ENCODE data around the gene AKAP12. TPM values are rescaled to one million over a fixed set of nuclear protein-coding genes. Genes with fewer than 3 reads are reported as not detected.
"Not testable (repeated sequence)": the region's sequence is repeated elsewhere in the genome, so short reads cannot be mapped to it uniquely, and the experiment has no call there.

AKAP12 gene
- total RNA-seq, 1 donor from 2014 or later = 88.1 TPM

GRCh38 chr6:151379933-151380847 lies 140.4 kb downstream of the AKAP12 start:
- no peaks in the 10 kb centered on the region for H3K27me3 ChIP-seq
- H3K4me1 ChIP-seq = peaks cover 5% of the 10 kb centered on the region
- DNase-seq (ENCODE audit: extremely low spot score in 2 of 2) = no peak
- intact Hi-C loops (cut with DNase I) = no loop called here
- TF ChIP-seq POLR2AphosphoS5 (IDR thresholded peaks at IDR 0.05; ENCODE audit: insufficient read depth in 1 of 2, low read depth in 1 of 2) (no peak), POLR2A (IDR thresholded peaks at IDR 0.05) (no peak), CTCF (IDR thresholded peaks at IDR 0.05) (no peak)
- no peaks in the 10 kb centered on the region for H3K9me3 ChIP-seq
- no peaks in the 10 kb centered on the region for H3K36me3 ChIP-seq
- no peak overlapping the region for H3K27ac ChIP-seq
- no peak overlapping the region for H3K4me3 ChIP-seq

GRCh38 chr6:151380848-151381205 lies 141.1 kb downstream of the AKAP12 start:
- H3K27ac ChIP-seq = no peak overlapping the region
- TF ChIP-seq POLR2AphosphoS5 (IDR thresholded peaks at IDR 0.05; ENCODE audit: insufficient read depth in 1 of 2, low read depth in 1 of 2) (no peak), CTCF (IDR thresholded peaks at IDR 0.05) (no peak), POLR2A (IDR thresholded peaks at IDR 0.05) (no peak)
- H3K9me3 ChIP-seq = no peaks in the 10 kb centered on the region
- DNase-seq (ENCODE audit: extremely low spot score in 2 of 2) = no peak
- peaks cover 8% of the 10 kb centered on the region for H3K4me1 ChIP-seq
- no peaks in the 10 kb centered on the region for H3K27me3 ChIP-seq
- H3K36me3 ChIP-seq = no peaks in the 10 kb centered on the region
- H3K4me3 ChIP-seq = no peak overlapping the region
- intact Hi-C loops (cut with DNase I) = no loop called here

GRCh38 chr6:151381722-151382121 lies 142.0 kb downstream of the AKAP12 start:
- Histone ChIP-seq H3K36me3 (no peaks in the 10 kb centered on the region), H3K27ac (no peak overlapping the region), H3K27me3 (no peaks in the 10 kb centered on the region), H3K4me3 (no peak overlapping the region), H3K9me3 (no peaks in the 10 kb centered on the region), H3K4me1 (peaks cover 8% of the 10 kb centered on the region)
- TF ChIP-seq POLR2A (IDR thresholded peaks at IDR 0.05) = no peak
- TF ChIP-seq POLR2AphosphoS5 (IDR thresholded peaks at IDR 0.05; ENCODE audit: insufficient read depth in 1 of 2, low read depth in 1 of 2) = no peak
- TF ChIP-seq CTCF (IDR thresholded peaks at IDR 0.05) = no peak
- intact Hi-C loops (cut with DNase I) = no loop called here
- DNase-seq (ENCODE audit: extremely low spot score in 2 of 2) = no peak

DNA sequence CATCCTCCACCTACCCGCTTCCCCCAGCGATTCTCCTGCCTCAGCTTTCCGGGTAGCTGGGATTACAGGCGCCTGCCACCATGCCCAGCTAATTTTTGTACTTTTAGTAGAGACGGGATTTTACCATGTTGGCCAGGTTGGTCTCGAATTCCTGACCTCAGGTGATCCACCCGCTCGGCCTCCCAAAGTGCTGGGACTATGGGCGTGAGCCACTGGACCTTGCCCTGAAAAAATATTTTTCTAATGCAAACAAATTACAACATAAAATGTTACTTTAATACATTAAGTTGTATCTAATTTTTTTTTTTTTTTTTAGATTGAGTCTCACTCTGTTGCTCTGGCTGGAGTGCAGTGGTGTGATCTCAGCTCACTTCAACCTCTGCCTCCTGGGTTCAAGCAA lies 142.9 kb downstream of the AKAP12 start:
- H3K36me3 ChIP-seq; H3K9me3 ChIP-seq; H3K4me3 ChIP-seq; H3K27me3 ChIP-seq; H3K27ac ChIP-seq; DNase-seq (ENCODE audit: extremely low spot score in 2 of 2); H3K4me1 ChIP-seq; intact Hi-C loops (cut with DNase I): not testable (repeated sequence)

GRCh38 chr6:151384151-151384550 lies 144.4 kb downstream of the AKAP12 start:
- no peak for DNase-seq (ENCODE audit: extremely low spot score in 2 of 2)
- no peaks in the 10 kb centered on the region for H3K27me3 ChIP-seq
- intact Hi-C loops (cut with DNase I) = no loop called here
- TF ChIP-seq CTCF (IDR thresholded peaks at IDR 0.05) (no peak), POLR2AphosphoS5 (IDR thresholded peaks at IDR 0.05; ENCODE audit: insufficient read depth in 1 of 2, low read depth in 1 of 2) (no peak), POLR2A (IDR thresholded peaks at IDR 0.05) (no peak)
- H3K4me1 ChIP-seq = peaks cover 20% of the 10 kb centered on the region
- no peak overlapping the region for H3K4me3 ChIP-seq
- no peaks in the 10 kb centered on the region for H3K36me3 ChIP-seq
- H3K27ac ChIP-seq = no peak overlapping the region
- no peaks in the 10 kb centered on the region for H3K9me3 ChIP-seq

Measured in vagina (tissue), 2 donors.